HG02970 (cell line): ENCODE measurements around the gene MFAP2.

Experiments used
- ATAC-seq: cut with Tn5 transposase; IDR thresholded peaks from one replicate; pipeline ENCODE4 v1.9.1; 2021; ENCODE audit warnings: mild to moderate bottlenecking, moderate library complexity, moderate number of reproducible peaks; ENCODE audit not compliant: unreplicated experiment, low FRiP score

Gene MFAP2

DNA sequence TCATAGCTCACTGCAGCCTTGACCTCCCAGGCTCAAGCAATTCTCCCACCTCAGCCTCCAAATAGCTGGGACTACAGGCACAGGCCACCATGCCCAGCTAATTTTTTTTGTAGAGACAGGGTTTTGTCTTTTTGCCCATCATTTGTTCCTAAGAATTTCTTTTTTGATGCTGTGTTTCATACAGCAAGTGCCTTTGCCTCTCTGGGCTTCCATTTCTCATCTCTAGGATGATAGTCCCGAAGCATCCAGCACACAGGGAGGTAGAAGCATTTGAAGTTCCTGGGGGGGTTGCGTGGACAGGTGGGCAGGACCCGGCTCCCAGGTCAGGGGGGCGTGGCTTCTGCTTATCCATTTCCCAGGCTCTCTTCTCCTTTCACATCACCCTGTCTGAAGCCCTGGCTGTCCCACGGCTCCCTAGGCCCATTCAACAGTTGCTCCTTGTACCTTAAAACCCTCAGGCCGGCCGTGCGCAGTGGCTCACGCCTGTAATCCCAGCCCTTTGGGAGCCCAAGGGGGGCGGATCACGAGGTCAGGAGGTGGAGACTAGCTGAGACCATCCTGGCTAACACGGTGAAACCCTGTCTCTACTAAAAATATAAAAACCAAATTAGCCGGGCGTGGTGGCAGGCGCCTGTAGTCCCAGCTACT, 27.9 kb upstream of the MFAP2 start:
- ATAC-seq = no peak

DNA sequence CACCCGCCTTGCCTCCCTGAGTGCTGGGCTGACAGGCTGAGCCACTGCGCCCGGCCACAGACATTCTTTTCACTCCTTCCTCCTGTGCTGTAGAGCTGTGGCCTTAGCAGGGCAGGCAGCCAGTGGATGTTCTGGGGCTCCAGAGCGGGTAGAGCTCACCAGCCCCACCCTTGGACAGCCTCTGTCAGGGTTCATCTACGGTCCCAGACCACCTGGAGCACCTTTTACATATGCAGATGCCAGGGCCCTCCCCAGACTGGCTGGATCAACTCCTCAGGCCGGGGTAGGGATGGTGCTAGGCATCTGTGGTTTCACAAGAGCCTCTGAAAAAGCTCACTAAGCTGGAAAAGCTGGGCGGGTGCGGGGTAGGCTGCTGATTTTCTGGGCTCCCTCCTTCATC, 26.7 kb upstream of the MFAP2 start:
- no peak for ATAC-seq

DNA sequence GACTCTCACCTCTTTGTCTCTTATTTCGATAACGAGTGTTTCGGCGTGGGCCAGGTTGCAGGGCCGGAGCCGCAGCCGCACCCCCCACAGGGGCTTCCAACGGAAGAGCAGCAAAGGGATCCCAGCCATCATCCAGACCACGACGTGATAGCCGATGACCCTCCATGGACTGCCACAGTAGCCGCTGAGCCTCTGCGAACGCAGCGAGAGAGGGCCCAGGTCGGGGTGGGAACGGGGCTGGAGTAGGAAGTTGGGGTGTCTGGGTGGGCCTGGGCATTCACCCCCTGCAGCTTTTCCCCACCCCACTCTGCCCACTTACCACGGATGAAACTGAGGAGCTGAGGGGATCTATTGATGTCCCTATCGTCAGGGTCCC, 24.9 kb upstream of the MFAP2 start:
- ATAC-seq = no peak

DNA sequence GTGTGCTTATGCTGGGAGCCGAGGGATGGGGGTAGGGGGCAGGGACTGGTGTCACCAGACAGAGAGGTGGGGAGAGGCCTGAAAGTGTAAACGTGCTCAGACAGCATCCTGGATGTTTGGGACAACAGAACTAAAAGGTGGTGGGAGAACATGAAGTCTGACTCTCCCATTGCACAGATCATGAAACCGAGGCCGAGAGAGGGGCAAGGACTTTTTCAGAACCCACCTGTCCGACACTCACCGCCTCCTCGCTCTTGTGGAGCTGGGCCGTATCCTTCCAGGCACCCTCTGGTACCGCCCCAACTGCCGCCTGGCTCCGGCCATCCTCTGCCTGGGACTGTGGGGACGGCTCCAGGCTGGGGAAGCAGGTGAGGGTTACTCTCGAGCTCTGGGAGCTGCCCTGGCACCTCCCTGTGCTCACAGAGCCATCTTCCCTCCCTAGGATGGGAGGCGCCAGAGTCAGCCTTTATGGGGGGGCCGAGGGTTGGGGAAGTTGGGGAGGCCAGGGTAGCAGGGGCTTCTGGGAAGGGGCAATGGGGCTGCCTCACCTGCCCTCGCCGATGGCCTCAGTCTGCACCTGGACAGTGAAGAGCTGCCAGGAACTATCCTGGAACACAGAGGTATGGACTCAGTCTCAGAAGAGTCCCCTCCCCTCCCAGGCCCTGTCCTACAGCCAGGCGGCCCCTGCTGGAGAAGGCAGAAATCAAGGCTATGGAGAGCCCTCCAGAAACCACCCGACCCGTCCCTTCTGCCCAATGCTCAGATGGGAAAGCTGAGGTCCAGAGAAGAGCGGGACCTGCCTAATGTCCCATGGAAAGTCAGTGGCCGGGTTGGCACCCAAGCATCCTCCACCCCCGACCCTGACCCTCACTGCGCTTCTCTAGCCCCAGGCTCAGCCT, 24.3 kb upstream of the MFAP2 start:
- no peak for ATAC-seq

DNA sequence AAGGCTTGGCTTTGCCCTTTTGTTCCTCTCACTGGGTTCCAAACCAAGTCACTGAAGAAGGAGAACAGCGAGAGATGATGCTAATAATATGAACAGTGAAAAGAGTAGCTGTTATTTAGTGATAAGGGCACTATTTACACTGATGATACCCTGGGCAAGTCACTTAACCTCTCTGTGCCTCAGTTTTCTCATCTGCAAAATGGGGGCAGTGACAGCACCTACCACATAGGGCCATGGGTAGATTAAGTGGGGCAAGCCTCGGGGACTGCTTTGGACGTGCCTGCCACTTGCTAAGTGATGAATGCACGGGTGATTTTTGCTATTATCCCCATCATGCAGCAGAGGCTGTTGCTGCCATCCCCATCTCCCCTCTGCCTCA, 22.1 kb upstream of the MFAP2 start:
- ATAC-seq = no peak

DNA sequence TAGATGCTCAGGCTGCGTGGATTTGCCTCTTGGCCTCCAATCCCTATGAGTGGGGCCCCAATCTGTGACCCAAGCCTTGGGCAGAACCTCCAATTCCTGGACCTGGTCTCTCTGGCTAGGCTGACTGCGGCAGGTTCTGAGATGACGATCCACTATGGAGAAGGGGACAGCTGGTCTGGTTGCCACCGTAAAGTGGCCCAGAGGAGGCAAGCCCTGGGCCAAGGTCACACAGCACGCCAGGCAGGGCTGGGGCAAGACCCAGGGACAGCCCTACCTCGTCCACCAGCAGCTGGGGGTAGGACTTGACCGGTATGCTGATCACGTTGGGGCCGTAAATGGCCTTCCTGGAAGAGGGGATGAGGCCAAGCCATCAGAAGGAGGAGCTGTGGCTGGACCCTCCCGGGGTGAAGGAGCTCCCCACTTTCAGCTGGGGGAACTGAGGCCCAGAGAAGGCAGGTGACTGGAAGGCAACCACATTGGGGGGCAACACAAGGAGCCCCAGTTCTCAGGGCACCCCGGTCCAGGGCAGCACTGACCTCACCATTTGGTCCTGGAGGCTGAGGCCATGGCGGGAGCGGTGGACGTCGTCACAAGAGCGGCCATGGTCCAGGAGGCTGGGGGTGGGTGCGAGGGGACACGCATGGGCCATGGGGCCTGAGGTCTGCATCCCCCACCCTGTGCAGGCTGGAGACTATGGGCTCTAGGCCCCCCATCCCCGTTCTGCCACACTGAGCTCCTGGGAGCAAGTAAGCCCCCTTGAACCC, 21.5 kb upstream of the MFAP2 start:
- no peak for ATAC-seq

DNA sequence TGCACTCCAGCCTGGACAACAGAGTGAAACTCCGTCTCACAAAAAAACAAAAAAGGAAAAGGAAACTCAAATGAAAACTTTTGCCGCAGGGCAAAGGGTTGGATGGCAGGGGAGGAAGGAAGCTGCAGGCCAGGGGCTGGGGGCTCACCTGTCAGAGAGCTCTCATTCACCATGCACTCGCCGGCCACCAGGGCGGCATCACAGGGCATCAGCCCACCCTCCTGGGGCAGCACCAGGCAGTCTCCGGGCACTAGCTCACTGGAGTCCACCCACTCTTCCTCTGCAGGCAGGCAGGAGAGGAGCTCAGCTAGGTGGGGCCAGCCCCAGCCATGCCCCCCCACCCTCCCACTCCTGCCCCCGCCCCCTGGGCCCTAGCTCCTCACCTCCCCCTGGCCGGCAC, 19.4 kb upstream of the MFAP2 start:
- no peak for ATAC-seq

DNA sequence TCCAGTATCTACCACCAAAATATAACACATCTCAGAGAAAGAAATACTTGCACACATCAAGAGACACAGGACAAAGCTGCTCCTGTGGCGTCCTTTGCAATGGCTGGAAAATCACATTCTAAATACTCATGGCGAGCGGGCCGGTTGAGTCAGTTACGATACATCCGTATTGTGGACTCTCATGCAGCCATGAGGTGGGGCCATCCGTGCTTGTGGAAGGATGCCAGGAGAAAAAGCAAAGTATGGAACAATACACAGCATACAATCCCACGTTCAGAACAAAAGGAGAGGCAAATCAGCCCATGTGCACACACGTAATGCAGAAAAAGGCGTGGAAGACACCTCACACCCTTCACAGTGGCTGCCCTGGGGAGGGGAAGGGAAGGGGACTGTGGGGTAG, 18.2 kb upstream of the MFAP2 start:
- no peak for ATAC-seq

DNA sequence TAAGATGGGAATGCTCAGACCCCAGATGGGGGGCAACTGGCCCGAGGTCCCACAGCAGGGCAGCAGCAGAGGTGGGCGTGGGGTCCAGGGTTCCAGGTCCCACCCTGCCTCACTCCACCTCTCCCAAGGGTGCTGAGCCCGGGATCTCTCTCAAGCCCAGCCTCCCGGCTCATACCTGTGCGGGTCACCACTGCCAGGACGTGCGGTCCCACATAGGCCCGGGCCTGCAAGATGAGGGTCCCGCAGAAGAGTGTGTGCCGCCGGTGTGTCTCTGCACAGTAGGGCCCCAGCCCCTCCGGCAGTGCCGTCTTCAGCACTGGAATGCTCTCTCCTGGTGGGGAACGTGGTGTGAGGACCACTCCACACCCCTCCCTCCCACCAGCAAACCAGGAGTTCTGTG, 16.4 kb upstream of the MFAP2 start:
- no peak for ATAC-seq

DNA sequence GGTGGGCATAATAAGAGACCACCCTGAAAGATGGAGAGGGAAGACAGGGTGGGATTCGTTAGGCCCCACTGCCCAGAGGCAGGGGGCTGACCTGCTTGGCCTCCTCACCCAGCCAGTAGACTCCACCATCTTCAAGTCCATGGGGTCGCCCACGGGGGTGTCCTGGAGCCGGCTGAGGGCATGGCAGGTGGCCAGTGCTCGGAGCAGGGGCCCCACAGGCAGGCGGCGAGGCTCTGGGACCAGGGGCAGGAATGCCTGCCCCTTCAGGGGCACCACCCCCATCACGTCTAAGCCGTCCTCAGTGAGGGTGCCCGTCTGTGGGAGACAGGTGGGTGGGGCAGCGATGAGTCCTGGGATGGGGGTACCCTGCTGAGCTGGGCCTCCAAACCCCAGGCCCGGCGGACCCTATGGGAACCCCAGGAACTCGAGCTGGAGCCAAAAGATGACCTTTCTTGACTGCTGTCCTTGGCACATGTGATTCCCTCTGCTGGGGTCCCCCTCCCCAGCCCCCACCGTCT, 13.2 kb upstream of the MFAP2 start:
- ATAC-seq = no peak

DNA sequence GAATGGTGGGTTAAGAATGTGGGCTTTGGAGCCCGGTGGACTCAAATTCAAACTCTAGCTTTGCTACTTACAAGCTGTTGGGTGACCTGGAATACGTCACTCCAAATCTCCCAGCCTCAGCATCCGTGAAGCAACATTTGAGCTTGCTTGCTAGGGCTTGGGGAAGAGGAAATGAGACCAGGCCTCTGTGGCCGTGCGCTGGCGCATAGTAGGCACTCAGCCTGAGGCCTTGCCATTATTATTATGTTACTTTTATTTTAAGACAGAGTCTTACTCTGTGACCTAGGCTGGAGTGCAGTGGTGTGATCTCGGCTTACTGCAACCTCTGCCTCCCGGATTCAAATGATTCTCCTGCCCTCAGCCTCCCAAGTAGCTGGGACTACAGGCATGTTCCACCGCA, 12.3 kb upstream of the MFAP2 start:
- ATAC-seq = no peak

DNA sequence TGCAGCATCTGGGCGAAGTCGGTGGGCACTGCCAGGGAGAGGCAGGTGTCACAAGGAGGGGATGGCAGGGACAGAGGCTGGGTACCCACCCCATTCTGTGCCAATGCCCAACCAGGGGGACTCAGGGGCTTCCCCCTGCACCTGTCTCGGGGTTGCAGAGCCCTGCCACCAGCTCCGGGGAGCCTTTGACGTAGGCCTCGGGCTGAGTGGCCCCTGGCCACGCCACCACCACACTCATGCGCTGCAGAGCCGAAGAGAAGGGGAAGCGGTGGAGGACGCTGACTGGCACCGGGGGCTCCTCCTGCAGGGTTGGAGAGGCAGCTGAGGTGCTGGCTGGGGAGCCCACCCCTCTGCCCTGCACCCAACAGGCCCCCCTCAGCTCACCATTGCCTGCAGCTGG, 11.7 kb upstream of the MFAP2 start:
- no peak for ATAC-seq

DNA sequence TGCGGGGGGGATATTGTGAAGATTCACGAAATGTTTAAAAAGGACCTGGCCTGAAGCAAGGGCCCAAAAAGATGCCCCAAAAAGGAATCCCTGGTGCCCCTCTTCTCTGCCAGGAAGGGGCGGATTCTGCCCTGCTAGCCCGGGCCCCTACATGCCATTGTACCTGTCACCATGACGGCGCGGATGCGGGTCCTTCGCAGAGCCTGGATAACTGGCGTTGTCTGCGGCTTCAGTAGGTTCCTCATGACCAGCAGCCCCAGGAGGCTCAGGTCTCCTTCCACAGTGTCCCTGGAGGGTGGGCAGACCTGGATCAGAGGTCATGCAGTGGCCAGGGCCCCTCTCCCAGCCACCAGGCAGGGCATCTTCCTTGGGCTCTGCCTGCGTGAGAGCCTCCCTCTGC, 11.2 kb upstream of the MFAP2 start:
- no peak for ATAC-seq

DNA sequence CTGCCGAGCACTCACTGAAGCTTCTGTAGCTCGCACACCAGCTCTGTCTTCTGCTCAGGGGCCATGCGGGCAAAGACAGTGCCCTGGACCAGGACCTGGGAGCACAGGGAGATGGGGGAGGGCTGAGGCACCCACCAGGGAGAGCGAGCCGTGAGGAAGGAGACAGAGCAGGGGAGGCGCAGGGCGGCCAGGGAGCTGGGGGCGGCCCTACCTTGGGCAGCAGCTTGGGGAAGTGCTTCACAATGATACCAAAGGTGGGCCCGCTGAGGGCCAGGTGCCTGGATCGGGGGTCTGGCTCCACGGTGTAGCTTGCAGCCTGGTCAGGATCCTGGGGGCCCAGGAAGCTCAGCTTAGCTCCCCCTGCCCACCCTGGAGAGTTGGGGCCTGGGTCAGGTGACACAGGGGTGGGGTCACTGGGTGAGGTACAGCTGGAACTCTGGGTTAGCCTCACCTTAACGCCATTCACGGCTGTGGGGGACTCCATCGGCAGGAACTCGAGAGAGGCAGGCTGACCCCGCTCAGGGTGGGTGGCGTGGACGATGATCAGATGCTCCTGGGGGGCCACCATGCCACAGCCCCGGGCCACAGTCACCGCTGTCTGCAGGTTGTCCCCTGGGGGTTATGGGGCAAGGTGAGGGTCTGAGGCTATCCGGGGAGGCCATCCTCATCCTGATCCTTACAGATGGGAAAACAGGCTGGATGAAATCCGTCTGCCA, 9.4 kb upstream of the MFAP2 start:
- ATAC-seq = no peak

DNA sequence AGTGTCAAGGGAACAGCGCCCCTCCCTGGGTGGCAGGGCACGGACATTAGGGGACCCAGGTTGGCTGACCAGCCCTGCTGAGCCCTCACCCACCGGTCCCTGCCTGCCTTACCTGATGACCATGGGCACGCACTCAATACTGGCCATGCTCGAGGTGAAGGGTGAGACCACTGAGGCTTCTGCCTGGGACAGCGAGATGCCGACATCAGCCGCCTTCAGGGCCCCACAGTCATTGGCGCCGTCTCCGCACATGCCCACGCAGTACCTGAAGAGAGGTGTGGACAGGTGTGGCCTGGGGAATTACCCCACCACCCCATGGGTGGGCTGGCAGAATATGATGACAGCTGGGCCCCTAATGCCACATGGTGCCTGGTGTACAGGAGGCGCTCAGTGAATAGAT, 7.8 kb upstream of the MFAP2 start:
- ATAC-seq = no peak

DNA sequence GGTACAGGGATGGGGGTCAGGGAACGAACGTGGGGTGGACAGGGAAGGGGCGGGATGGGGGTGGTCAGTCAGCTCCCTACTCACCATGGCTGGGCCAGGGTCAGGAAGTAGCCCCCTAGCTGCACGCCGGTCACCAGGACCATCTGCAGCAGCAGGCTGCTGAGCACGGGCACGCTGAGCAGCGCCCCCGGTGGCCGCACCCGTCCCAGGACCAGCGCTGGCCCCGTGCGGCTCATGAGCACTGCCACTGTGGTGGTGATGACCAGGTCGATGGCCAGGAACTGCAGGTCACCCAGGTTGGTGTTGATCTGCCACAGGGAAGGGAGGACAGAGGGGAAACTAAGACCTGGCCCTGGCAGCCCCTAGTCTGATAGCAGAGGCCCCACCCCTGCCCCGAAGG, 6.5 kb upstream of the MFAP2 start:
- ATAC-seq = no peak

DNA sequence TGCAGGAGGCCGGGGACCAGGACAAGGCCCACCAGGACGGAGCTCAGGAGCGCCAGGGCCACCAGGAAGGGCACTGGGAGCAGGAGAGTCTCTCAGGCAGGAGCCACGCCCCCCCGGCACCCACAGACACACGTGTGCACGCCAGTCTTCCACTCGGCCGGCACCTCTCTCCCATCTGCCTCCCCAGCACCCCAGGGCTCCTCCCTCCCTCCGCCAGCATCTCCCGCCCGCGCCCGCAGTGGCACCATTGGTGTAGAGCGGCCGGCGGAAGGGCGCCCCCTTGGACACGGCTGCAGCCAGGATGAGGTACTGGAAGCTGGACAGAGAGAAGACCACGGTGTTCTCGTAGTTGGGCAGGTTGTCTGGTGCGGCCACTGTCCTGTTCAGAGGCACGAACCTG, 6.1 kb upstream of the MFAP2 start:
- no peak for ATAC-seq

DNA sequence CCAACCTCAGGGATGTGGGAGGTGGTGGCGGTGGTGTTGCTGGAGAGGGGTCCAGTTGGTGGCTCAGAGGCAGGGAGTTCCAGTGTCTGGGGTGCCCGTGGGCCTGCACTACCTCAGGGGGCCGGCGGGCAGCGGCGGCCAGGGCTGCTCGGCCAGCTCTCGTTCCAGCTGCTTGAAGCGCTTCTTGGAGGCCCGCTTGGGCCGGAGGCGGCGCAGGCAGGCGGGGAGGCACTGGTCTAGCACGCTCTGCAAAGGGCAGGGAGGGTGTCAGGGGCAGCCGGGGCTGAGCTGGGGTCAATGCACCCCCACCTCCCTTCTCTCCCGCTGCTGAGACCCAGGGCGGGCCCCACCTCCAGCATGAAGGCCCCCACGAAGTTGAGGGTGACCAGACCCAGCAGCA, 5.7 kb upstream of the MFAP2 start:
- no peak for ATAC-seq

DNA sequence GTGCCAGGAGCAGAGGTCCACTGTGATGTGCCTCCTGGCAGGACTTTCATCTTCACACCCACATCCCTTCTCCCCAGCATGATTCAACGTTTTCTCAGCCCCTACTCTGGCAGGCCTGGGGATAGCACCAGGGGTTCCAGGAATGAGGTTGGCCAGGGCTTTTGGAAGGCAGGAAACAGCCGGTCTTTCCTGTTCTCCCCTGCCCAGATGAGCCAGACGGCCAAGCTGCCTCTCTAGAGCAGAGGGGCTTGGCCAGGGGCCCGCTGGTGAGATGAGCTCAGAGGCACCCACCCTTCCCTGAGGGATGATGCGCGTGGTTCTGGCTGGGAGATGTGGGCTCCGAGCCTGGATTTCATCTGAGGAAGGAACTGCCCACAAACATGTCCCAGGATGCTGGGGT, 4.3 kb upstream of the MFAP2 start:
- no peak for ATAC-seq

DNA sequence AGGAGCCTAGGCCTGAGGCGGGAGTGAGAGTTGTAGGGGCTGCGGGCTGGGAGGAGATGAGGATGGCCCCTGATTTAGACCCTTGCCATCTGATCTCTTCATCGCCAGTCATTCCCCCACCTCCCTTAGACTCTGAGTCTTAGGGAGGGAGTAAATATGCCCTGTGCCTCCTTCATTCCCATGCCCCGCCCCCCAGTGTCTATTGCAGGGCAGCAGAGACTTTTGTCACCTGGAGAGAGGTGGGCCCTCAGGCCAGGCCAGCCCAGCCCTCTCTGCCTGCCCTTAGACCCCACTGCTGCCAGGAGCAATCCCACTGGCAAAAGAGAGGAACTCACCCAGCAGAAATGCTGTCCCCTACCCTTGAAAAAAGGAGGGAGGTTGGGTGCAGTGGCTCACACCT, 3.2 kb upstream of the MFAP2 start:
- ATAC-seq = no peak

DNA sequence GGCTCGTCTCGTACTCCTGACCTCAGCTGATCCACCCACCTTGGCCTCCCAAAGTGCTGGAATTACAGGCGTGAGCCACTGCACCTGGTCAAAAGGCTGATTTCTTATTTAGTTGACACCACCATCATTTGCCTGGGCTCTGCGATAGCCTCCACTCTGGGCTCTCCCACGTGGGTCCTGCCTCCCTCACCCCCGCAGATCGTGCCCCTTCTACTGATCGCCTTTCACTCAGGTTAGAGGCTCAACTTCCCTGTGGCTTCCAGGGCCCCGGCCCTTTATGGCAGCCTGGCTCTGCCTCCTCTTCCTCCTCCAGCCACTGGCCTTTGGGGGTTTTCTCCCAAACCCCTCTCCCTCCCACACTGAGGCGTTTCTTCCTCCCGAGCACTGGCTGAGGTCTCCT, 2.5 kb upstream of the MFAP2 start:
- ATAC-seq = no peak
